Transverse colon (tissue), 4 donors: Measurements from ENCODE around the gene DIPK1B. TPM values are rescaled to one million over a fixed set of nuclear protein-coding genes. Genes with fewer than 3 reads are reported as not detected.

Experiments used
- DNase-seq: peaks from one replicate; pipeline ENCODE4 v3.0.0-alpha.2; 2019
- H3K27ac ChIP-seq, 4 donors: fragments of 200-600 bp; sonication (generic); 2 replicates each; pipeline ENCODE4 v1.5.1; 2016 to 2018; ENCODE audit warnings: inconsistent platforms in 4 of 4
- H3K27me3 ChIP-seq: fragments of 200-600 bp; sonication (generic); 2 replicates; pipeline ENCODE4 v1.5.1; 2017; ENCODE audit warnings: inconsistent platforms
- H3K36me3 ChIP-seq, 4 donors: fragments of 200-600 bp; sonication (generic); 2 replicates each; pipeline ENCODE4 v1.5.1; 2017 to 2019; ENCODE audit warnings: inconsistent platforms in 4 of 4
- H3K4me1 ChIP-seq, 4 donors: fragments of 200-600 bp; sonication (generic); 2 replicates each; pipeline ENCODE4 v1.5.1; 2017 to 2020; ENCODE audit warnings: inconsistent platforms in 4 of 4
- H3K4me3 ChIP-seq, 4 donors: fragments of 200-600 bp; sonication (generic); 1 replicate in 1 of 4; 2 replicates in 3 of 4; pipeline versions ENCODE4 v1.5.1 to v1.6.1; 2017 to 2019; ENCODE audit warnings: inconsistent platforms in 4 of 4
- H3K9me3 ChIP-seq, 2 donors: fragments of 200-600 bp; sonication (generic); 2 replicates each; pipeline ENCODE4 v1.5.1; 2017 to 2019; ENCODE audit warnings: inconsistent platforms in 2 of 2
- EP300 ChIP-seq: sonication (generic); formaldehyde crosslinking; IDR thresholded peaks from one replicate; pipeline ENCODE4 v1.6.1; 2017; ENCODE audit warnings: antibody characterized with exemption, low read depth
- POLR2A ChIP-seq: fragments of 450-650 bp; IDR thresholded peaks from one replicate; pipeline ENCODE4 v1.6.1; 2016; ENCODE audit warnings: antibody characterized with exemption, mild to moderate bottlenecking, moderate library complexity
- POLR2AphosphoS5 ChIP-seq, 3 donors: sonication (generic); formaldehyde crosslinking; IDR thresholded peaks; one replicate each; pipeline ENCODE4 v1.6.1; 2016; ENCODE audit warnings: antibody characterized with exemption in 3 of 3
- WGBS, 2 donors: methylation state at CpG; one replicate each; pipeline ENCODE4 v1.1.5; 2018; ENCODE audit warnings: low coverage in 1 of 2; 5-methylcytosine and 5-hydroxymethylcytosine counted together
- in situ Hi-C, 4 donors: fragments of 200-750 bp; cut with MboI; loops; one replicate each; pipeline versions ENCODE4 v1.15.0 to v1.15.1; 2017; ENCODE audit warnings: low sequenced_read_pairs in 3 of 4, low pct_ligation_motif_present in 1 of 4, low pct_unique_long_range_greater_than_20kb in 1 of 4
- intact Hi-C: fragments of 100-400 bp; cut with DNase I; formaldehyde crosslinking; loops from one replicate; pipeline ENCODE4 v1.15.1; 2023; ENCODE audit warnings: low total_unique reads
- total RNA-seq, 4 donors: library from RNA; depleted of rRNA; stranded (reverse); fragments of >200 nt; gene quantifications; one replicate each; pipeline ENCODE4 v1.1.0, GENCODE V29; 2016
- TF ChIP-seq, protein P1 (sequence below), 5 experiments: fragments of 200-600 bp in 3 of 5; fragments of 450-650 bp in 2 of 5; sonication (generic) in 3 of 5; IDR thresholded peaks; 1 replicate in 2 of 5; 2 replicates in 3 of 5; pipeline ENCODE4 v1.5.1; 2016 to 2017; ENCODE audit warnings: antibody characterized with exemption in 5 of 5, inconsistent platforms in 3 of 5, mild to moderate bottlenecking in 2 of 5, moderate library complexity in 1 of 5

Gene DIPK1B
- total RNA-seq, 4 donors from 2014 or later, result 3.5 to 12.3 (median 3.9) TPM

DNA sequence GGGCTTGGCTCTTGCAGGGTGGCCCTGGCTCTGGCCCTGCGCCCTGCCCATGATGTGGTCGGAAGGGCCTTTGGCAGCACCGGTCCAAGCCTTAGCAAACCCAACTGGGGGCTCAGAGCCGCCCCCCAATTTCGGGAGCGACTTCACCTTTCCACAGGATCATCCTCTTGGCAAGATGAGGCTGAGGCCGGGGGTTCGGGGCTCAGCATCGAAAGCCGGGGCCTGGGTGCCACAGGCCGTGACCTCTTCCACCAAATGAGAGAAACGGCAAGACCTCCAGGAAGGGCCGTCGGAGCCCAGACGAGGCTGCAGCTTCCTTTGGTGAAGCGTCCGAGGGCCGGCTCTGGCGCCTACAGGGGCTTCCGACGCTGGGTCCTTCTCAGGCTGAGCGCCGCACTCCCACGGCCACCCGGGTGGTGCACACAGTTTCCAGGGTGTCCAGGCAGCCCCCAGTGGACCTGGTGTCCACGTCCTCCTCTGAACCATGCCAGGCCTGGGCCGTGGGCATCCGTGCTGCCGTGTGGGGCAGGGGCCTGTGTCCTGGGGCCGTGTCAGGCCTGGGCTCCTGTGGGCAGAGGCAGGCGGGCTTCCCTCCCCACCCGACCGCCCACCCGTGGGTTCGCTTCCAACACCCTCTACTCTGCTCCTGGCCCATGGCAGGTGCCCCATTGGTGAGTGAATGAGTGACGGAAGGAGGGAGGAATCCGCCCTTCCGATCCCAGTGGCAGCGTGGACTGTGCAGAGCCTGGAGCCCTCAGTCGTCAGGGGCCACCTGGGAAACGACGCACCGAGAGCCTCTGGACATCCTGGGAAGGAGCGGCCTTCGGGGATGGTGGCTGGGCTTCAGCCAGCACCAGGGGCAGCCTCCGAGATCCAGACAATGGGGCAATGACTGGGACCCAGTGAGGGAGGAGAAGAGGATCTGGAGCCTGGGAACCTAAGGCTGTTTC lies 19.9 kb upstream of the DIPK1B start:
- intact Hi-C loops (no loop called here), in situ Hi-C loops (no loop called here)
- H3K36me3 ChIP-seq, result no peaks in the 10 kb centered on the region
- H3K27ac ChIP-seq, result peak overlapping the region; percentile 70 to 85 (median 78)
- 40 to 90% methylated on average over 1 to 39 of the region's 46 CpGs for WGBS, 2 donors
- DNase-seq, result no peak
- no peaks in the 10 kb centered on the region for H3K9me3 ChIP-seq
- H3K4me1 ChIP-seq, result peaks cover 40 to 85% (median 65%) of the 10 kb centered on the region in 4 donors
- no peaks in the 10 kb centered on the region for H3K27me3 ChIP-seq
- no peak overlapping the region for H3K4me3 ChIP-seq
- TF ChIP-seq, protein P1, sequence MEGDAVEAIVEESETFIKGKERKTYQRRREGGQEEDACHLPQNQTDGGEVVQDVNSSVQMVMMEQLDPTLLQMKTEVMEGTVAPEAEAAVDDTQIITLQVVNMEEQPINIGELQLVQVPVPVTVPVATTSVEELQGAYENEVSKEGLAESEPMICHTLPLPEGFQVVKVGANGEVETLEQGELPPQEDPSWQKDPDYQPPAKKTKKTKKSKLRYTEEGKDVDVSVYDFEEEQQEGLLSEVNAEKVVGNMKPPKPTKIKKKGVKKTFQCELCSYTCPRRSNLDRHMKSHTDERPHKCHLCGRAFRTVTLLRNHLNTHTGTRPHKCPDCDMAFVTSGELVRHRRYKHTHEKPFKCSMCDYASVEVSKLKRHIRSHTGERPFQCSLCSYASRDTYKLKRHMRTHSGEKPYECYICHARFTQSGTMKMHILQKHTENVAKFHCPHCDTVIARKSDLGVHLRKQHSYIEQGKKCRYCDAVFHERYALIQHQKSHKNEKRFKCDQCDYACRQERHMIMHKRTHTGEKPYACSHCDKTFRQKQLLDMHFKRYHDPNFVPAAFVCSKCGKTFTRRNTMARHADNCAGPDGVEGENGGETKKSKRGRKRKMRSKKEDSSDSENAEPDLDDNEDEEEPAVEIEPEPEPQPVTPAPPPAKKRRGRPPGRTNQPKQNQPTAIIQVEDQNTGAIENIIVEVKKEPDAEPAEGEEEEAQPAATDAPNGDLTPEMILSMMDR (IDR thresholded peaks at IDR 0.05), result no peak
- TF ChIP-seq POLR2A (no peak), EP300 (no peak), POLR2AphosphoS5 (IDR thresholded peaks at IDR 0.05) (no peak)

DNA sequence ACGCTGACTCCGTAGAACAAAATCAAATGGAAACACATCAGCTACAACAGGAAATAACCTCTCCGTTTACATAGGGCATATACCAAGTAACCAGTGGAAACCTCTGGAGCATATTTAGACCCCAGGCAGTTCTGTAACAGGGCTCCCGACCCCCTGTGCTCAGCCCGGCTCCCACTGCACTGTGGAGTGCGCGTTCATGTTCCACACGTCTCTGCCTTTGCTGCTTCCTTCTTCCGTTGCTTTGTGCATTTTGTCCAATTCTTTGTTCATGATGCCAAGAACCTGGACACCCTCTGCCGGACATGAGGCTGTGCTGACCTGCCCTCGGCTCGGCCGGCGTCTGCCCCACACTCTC lies 19.3 kb upstream of the DIPK1B start:
- TF ChIP-seq, protein P1 (IDR thresholded peaks at IDR 0.05), result no peak
- TF ChIP-seq POLR2AphosphoS5 (IDR thresholded peaks at IDR 0.05) (no peak), EP300 (no peak), POLR2A (no peak)
- no peak overlapping the region for H3K4me3 ChIP-seq
- WGBS, 2 donors, result 33 to 59% methylated on average over 1 to 14 of the region's 14 CpGs

DNA sequence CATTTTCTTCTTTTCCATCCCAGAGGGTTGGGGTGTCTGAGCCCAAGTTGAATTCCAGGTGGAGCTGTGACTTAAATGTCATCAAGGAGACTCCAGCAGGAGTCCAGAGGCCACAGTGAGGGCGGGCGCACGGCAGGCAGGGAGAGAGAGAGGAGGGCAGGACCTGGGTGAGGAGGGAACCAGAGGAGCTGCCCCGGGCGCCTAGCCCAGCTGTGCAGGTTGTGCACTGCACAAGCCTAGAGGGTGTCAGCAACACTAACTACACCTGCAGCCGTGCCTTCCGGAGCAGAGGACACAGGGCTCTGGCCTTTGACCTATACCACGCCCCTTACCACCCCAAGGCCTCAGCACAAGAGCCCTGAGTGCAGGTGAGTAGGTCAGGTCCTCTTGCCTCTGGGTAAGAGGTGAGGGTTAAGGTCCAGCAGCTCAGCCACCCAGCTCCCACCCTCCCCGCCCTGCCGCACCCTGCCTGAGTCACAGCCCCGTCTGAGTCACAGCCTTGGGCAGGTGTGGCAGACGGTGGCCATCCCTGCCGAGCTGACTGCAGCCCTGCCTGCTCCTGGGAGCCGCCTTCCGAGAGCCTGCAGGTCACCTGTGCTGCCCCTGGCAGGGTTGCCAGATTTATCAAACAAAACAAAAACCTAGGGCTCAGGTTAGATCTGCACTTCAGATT lies 18.7 kb upstream of the DIPK1B start:
- intact Hi-C loops, result no loop called here
- Histone ChIP-seq H3K27me3 (peaks cover 4% of the 10 kb centered on the region), H3K4me3 (no peak overlapping the region), H3K36me3 (no peaks in the 10 kb centered on the region), H3K9me3 (no peaks in the 10 kb centered on the region), H3K4me1 (peaks cover 41 to 84% (median 61%) of the 10 kb centered on the region in 4 donors), H3K27ac (peak overlapping the region; percentile 70 to 85 (median 78))
- in situ Hi-C loops, result no loop called here
- peak; percentile 92 for DNase-seq
- 42% methylated on average over 13 of the region's 15 CpGs; no CpG with 5 or more reads in 1 of the 2 donors for WGBS, 2 donors
- peak; percentile 60 for TF ChIP-seq POLR2A
- TF ChIP-seq, protein P1 (IDR thresholded peaks at IDR 0.05), result no peak
- TF ChIP-seq EP300, result peak; percentile 88
- TF ChIP-seq POLR2AphosphoS5 (IDR thresholded peaks at IDR 0.05), result peak; percentile 5 to 91 (median 76)

More for the DNA sequence above, 19.3 kb upstream of the DIPK1B start:
- H3K27me3 ChIP-seq, result peaks cover 4% of the 10 kb centered on the region
- in situ Hi-C loops (no loop called here), intact Hi-C loops (no loop called here)
- H3K27ac ChIP-seq, result peak overlapping the region; percentile 70 to 85 (median 78)
- H3K9me3 ChIP-seq, result no peaks in the 10 kb centered on the region
- no peaks in the 10 kb centered on the region for H3K36me3 ChIP-seq
- DNase-seq, result no peak
- peaks cover 44 to 85% (median 65%) of the 10 kb centered on the region in 4 donors for H3K4me1 ChIP-seq
